ENCODE data around the gene SRGAP3.
A peak's percentile ranks its signal among the peaks of the same experiment; 100 is the strongest.

SRGAP3 gene

DNA sequence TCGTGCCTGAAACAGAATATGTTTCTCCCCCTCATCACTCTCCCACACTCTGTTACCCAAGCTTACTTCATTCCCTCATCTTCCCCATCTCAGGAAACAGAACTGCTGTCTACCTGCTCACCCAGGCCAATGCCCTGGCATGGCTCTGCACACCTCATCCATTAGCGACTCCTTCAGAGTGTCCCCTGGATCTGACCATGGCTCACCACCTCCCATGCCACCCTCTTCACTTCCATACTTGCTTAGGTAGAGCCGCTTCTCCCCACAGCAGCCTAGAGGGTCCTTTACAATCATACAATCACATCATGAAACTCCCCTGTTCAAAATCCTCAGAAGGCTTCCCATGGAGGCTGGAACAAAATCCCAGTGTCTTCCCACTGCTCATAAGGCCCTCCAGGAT is 252.3 kb downstream of the SRGAP3 start:
- Histone ChIP-seq H3K27ac (ENCODE audit: extremely low read depth, low read depth, low read length) (no peak overlapping the region), H3K36me3 (ENCODE audit: control insufficient read depth in 2 of 2, insufficient read depth in 1 of 2, low read length in 2 of 2) (no peaks in the 10 kb centered on the region), H3K9me3 (ENCODE audit: control insufficient read depth, insufficient read depth, low read depth, low read length) (no peaks in the 10 kb centered on the region), H3K4me1 (ENCODE audit: control insufficient read depth, insufficient read depth, low read length) (no peaks in the 10 kb centered on the region), H3K4me3 (ENCODE audit: low read depth, low read length) (no peak overlapping the region)
- POLR2A ChIA-PET, result no interaction called here
- TF ChIP-seq WT1 (tag by site-specific recombination; IDR thresholded peaks at IDR 0.05) (no peak), ZNF214 (tag by site-specific recombination; IDR thresholded peaks at IDR 0.05; ENCODE audit: borderline replicate concordance) (no peak), ZNF585B (tag by site-specific recombination; IDR thresholded peaks at IDR 0.05) (no peak), ZNF366 (tag by site-specific recombination; conservative IDR thresholded peaks at IDR 0.05) (no peak), HOXC10 (CRISPR knock-in tag; IDR thresholded peaks at IDR 0.05) (no peak)
- CTCF ChIA-PET, result interaction anchor here (0.7 kb wide), 3 partner anchors 10 to 316 kb away, joined by 4 to 5 read pairs (median 4); no protein-coding TSS in a partner anchor

DNA sequence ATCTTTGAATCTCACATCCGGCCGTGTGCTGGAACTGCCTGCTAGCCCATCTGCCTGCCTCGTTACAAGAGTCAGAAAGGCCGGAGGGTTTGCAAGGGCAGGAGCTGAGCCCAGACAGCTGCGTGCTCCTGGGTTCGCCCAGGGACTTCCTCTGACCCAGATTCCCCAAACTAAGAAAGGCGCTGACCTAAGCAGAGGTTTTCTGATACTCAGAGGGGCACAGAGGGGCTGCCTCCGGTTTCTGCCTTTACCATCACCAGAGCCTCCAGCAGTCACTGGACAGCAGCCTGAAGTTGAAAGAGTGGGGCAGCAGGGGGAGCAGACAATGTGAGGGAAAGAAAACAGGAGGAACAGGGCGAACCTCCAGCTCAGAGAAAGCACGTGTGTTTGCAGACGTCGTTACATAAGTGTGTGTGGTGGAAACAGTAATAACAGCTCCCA is 252.7 kb downstream of the SRGAP3 start:
- ChIA-PET CTCF (interaction anchor here (0.7 to 1.2 kb wide), 3 partner anchors 9 to 19 kb away, joined by 3 to 5 read pairs (median 3); no protein-coding TSS in a partner anchor), POLR2A (no interaction called here)
- no peak for TF ChIP-seq KLF16 (tag by site-specific recombination; IDR thresholded peaks at IDR 0.05)
- TF ChIP-seq, protein P1, sequence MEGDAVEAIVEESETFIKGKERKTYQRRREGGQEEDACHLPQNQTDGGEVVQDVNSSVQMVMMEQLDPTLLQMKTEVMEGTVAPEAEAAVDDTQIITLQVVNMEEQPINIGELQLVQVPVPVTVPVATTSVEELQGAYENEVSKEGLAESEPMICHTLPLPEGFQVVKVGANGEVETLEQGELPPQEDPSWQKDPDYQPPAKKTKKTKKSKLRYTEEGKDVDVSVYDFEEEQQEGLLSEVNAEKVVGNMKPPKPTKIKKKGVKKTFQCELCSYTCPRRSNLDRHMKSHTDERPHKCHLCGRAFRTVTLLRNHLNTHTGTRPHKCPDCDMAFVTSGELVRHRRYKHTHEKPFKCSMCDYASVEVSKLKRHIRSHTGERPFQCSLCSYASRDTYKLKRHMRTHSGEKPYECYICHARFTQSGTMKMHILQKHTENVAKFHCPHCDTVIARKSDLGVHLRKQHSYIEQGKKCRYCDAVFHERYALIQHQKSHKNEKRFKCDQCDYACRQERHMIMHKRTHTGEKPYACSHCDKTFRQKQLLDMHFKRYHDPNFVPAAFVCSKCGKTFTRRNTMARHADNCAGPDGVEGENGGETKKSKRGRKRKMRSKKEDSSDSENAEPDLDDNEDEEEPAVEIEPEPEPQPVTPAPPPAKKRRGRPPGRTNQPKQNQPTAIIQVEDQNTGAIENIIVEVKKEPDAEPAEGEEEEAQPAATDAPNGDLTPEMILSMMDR (tag by site-specific recombination; IDR thresholded peaks at IDR 0.05), result 0 out of 2 replicates have a peak, but pooled peaks have one; percentile 12
- Histone ChIP-seq H3K36me3 (ENCODE audit: control insufficient read depth in 2 of 2, insufficient read depth in 1 of 2, low read length in 2 of 2) (no peaks in the 10 kb centered on the region), H3K4me1 (ENCODE audit: control insufficient read depth, insufficient read depth, low read length) (no peaks in the 10 kb centered on the region), H3K9me3 (ENCODE audit: control insufficient read depth, insufficient read depth, low read depth, low read length) (no peaks in the 10 kb centered on the region), H3K27ac (ENCODE audit: extremely low read depth, low read depth, low read length) (no peak overlapping the region), H3K4me3 (ENCODE audit: low read depth, low read length) (no peak overlapping the region)

DNA sequence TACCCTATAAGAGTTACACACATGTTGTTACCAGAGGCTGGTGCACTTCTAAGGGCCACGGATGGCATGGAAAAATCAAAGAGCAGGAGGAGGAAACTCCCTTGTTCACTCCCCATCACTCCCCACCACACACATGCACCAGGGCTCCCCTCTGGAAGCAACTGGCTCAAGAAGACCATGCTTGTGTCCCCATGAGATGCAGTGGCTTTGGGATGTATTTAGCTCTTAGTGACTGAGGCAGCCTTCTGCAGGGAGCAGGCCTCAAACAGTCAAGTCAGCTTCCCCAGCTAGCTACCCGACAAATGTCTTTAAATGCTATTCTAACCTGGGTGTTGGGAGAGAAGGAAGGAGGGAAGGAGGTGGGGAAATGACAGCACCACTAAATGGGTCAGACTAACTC is 253.2 kb downstream of the SRGAP3 start:
- Histone ChIP-seq H3K4me1 (ENCODE audit: control insufficient read depth, insufficient read depth, low read length) (no peaks in the 10 kb centered on the region), H3K9me3 (ENCODE audit: control insufficient read depth, insufficient read depth, low read depth, low read length) (no peaks in the 10 kb centered on the region), H3K4me3 (ENCODE audit: low read depth, low read length) (no peak overlapping the region), H3K27ac (ENCODE audit: extremely low read depth, low read depth, low read length) (no peak overlapping the region), H3K36me3 (ENCODE audit: control insufficient read depth in 2 of 2, insufficient read depth in 1 of 2, low read length in 2 of 2) (no peaks in the 10 kb centered on the region)
- ChIA-PET CTCF (interaction anchor here (0.6 to 1.2 kb wide), 4 partner anchors 9 to 333 kb away, joined by 3 to 5 read pairs (median 3); no protein-coding TSS in a partner anchor), POLR2A (no interaction called here)
- TF ChIP-seq, protein P2, sequence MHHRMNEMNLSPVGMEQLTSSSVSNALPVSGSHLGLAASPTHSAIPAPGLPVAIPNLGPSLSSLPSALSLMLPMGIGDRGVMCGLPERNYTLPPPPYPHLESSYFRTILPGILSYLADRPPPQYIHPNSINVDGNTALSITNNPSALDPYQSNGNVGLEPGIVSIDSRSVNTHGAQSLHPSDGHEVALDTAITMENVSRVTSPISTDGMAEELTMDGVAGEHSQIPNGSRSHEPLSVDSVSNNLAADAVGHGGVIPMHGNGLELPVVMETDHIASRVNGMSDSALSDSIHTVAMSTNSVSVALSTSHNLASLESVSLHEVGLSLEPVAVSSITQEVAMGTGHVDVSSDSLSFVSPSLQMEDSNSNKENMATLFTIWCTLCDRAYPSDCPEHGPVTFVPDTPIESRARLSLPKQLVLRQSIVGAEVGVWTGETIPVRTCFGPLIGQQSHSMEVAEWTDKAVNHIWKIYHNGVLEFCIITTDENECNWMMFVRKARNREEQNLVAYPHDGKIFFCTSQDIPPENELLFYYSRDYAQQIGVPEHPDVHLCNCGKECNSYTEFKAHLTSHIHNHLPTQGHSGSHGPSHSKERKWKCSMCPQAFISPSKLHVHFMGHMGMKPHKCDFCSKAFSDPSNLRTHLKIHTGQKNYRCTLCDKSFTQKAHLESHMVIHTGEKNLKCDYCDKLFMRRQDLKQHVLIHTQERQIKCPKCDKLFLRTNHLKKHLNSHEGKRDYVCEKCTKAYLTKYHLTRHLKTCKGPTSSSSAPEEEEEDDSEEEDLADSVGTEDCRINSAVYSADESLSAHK (tag by site-specific recombination; IDR thresholded peaks at IDR 0.05), result no peak
- no peak for TF ChIP-seq EGR2 (tag by site-specific recombination; IDR thresholded peaks at IDR 0.05; ENCODE audit: low read depth)
- no peak for TF ChIP-seq ZNF184 (tag by site-specific recombination; IDR thresholded peaks at IDR 0.05)
- no peak for TF ChIP-seq ZNF621 (tag by site-specific recombination; IDR thresholded peaks at IDR 0.05)
- TF ChIP-seq ZNF777 (tag by site-specific recombination; IDR thresholded peaks at IDR 0.05; ENCODE audit: borderline replicate concordance), result no peak
- TF ChIP-seq ZNF701 (tag by site-specific recombination; IDR thresholded peaks at IDR 0.05), result no peak
- TF ChIP-seq, protein P3, sequence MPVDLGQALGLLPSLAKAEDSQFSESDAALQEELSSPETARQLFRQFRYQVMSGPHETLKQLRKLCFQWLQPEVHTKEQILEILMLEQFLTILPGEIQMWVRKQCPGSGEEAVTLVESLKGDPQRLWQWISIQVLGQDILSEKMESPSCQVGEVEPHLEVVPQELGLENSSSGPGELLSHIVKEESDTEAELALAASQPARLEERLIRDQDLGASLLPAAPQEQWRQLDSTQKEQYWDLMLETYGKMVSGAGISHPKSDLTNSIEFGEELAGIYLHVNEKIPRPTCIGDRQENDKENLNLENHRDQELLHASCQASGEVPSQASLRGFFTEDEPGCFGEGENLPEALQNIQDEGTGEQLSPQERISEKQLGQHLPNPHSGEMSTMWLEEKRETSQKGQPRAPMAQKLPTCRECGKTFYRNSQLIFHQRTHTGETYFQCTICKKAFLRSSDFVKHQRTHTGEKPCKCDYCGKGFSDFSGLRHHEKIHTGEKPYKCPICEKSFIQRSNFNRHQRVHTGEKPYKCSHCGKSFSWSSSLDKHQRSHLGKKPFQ (tag by site-specific recombination; IDR thresholded peaks at IDR 0.05), result no peak
- TF ChIP-seq, protein P4, sequence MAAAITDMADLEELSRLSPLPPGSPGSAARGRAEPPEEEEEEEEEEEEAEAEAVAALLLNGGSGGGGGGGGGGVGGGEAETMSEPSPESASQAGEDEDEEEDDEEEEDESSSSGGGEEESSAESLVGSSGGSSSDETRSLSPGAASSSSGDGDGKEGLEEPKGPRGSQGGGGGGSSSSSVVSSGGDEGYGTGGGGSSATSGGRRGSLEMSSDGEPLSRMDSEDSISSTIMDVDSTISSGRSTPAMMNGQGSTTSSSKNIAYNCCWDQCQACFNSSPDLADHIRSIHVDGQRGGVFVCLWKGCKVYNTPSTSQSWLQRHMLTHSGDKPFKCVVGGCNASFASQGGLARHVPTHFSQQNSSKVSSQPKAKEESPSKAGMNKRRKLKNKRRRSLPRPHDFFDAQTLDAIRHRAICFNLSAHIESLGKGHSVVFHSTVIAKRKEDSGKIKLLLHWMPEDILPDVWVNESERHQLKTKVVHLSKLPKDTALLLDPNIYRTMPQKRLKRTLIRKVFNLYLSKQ (tag by site-specific recombination; IDR thresholded peaks at IDR 0.05; ENCODE audit: borderline replicate concordance), result no peak
- TF ChIP-seq ZNF626 (tag by site-specific recombination; IDR thresholded peaks at IDR 0.05), result no peak
- TF ChIP-seq RBAK (tag by site-specific recombination; IDR thresholded peaks at IDR 0.05), result no peak
- TF ChIP-seq SP2 (tag by site-specific recombination; IDR thresholded peaks at IDR 0.05), result no peak
- TF ChIP-seq, protein P5, sequence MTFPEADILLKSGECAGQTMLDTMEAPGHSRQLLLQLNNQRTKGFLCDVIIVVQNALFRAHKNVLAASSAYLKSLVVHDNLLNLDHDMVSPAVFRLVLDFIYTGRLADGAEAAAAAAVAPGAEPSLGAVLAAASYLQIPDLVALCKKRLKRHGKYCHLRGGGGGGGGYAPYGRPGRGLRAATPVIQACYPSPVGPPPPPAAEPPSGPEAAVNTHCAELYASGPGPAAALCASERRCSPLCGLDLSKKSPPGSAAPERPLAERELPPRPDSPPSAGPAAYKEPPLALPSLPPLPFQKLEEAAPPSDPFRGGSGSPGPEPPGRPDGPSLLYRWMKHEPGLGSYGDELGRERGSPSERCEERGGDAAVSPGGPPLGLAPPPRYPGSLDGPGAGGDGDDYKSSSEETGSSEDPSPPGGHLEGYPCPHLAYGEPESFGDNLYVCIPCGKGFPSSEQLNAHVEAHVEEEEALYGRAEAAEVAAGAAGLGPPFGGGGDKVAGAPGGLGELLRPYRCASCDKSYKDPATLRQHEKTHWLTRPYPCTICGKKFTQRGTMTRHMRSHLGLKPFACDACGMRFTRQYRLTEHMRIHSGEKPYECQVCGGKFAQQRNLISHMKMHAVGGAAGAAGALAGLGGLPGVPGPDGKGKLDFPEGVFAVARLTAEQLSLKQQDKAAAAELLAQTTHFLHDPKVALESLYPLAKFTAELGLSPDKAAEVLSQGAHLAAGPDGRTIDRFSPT (tag by site-specific recombination; IDR thresholded peaks at IDR 0.05), result no peak
- TF ChIP-seq BCL11A (tag by site-specific recombination; IDR thresholded peaks at IDR 0.05; ENCODE audit: low read depth), result no peak
- TF ChIP-seq ZNF324 (tag by site-specific recombination; IDR thresholded peaks at IDR 0.05), result no peak
- no peak for TF ChIP-seq ZNF335 (tag by site-specific recombination; conservative IDR thresholded peaks at IDR 0.05)
- no peak for TF ChIP-seq ZBTB20 (tag by site-specific recombination; IDR thresholded peaks at IDR 0.05)
